Caco-2 (cell line): Measurements from ENCODE around the gene C1orf174. TPM values are rescaled to one million over a fixed set of nuclear protein-coding genes. Genes with fewer than 3 reads are reported as not detected.
"Not testable (repeated sequence)": the region's sequence is repeated elsewhere in the genome, so short reads cannot be mapped to it uniquely, and the experiment has no call there.

ENCODE experiments used
- BruUV-seq: library from RNA; stranded (reverse); fragments of 400-500 nt; replicated peaks from 2 replicates; lab custom pipeline; 2021; lab: Mats Ljungman, UMichigan
- CTCF ChIA-PET: fragments of 300-600 bp; sonication (Branson Sonifier 250); formaldehyde crosslinking; loops from one replicate; lab custom pipeline; 2022; ENCODE audit warnings: antibody characterized with exemption; lab: Charles Lee
- POLR2A ChIA-PET: fragments of 300-600 bp; sonication (Branson Sonifier 250); formaldehyde crosslinking; loops from one replicate; lab custom pipeline; 2022; ENCODE audit warnings: antibody characterized with exemption; lab: Charles Lee
- DNase-seq, 2 experiments: peaks; one replicate each; pipeline versions ENCODE4 v3.0.0 to v3.0.0-alpha.2; 2020 to 2022
- H3K27me3 ChIP-seq: replicated peaks from 2 replicates; pipeline ENCODE4 v1.6.0; 2011; ENCODE audit warnings: low read length; ENCODE audit not compliant: control insufficient read depth, insufficient read depth
- H3K36me3 ChIP-seq: 2 replicates; pipeline ENCODE4 v1.5.1; 2011; ENCODE audit warnings: low read length; ENCODE audit not compliant: control insufficient read depth, insufficient read depth
- H3K4me1 ChIP-seq: fragments of 250-450 bp; sonication (Bioruptor Pico); 2 replicates; pipeline ENCODE4 v1.5.1; 2020; ENCODE audit warnings: mild to moderate bottlenecking
- H3K4me3 ChIP-seq: 2 replicates; pipeline ENCODE4 v1.5.1; 2011; ENCODE audit warnings: low read depth, mild to moderate bottlenecking, control low read depth, low read length
- H3K9me3 ChIP-seq: fragments of 250-450 bp; sonication (Bioruptor Pico); 2 replicates; pipeline ENCODE4 v1.5.1; 2020; ENCODE audit warnings: mild to moderate bottlenecking, moderate library complexity
- H3K27ac Mint-ChIP-seq: one replicate; pipeline ENCODE4 v1.8.0; 2022; ENCODE audit warnings: mixed read lengths; ENCODE audit not compliant: unreplicated experiment
- H3K27me3 Mint-ChIP-seq: one replicate; pipeline ENCODE4 v1.8.0; 2022; ENCODE audit warnings: mixed read lengths; ENCODE audit not compliant: insufficient read depth, unreplicated experiment
- H3K36me3 Mint-ChIP-seq: one replicate; pipeline ENCODE4 v1.8.0; 2022; ENCODE audit warnings: mild to moderate bottlenecking, mixed read lengths; ENCODE audit not compliant: insufficient read depth, unreplicated experiment
- H3K4me1 Mint-ChIP-seq: one replicate; pipeline ENCODE4 v1.8.0; 2022; ENCODE audit warnings: low read depth, mixed read lengths; ENCODE audit not compliant: unreplicated experiment
- H3K4me3 Mint-ChIP-seq: one replicate; pipeline ENCODE4 v1.8.0; 2022; ENCODE audit warnings: mild to moderate bottlenecking, moderate library complexity, mixed read lengths; ENCODE audit not compliant: unreplicated experiment
- H3K9me3 Mint-ChIP-seq: one replicate; pipeline ENCODE4 v1.8.0; 2022; ENCODE audit warnings: mixed read lengths; ENCODE audit not compliant: unreplicated experiment
- intact Hi-C: fragments of 100-400 bp; cut with micrococcal nuclease; formaldehyde crosslinking; loops from one replicate; pipeline ENCODE4 v1.10.0; 2022; ENCODE audit not compliant: unreplicated experiment
- total RNA-seq: library from RNA; stranded (reverse); gene quantifications from 2 replicates; pipeline ENCODE4 v1.2.3, GENCODE V29; 2022
- TF ChIP-seq, protein P1 (sequence below), 2 experiments: fragments of 200-600 bp in 1 of 2; IDR thresholded peaks; 1 replicate in 1 of 2; 2 replicates in 1 of 2; pipeline versions ENCODE4 v1.5.1 to v1.8.0; 2011 to 2022; ENCODE audit warnings: antibody characterized with exemption in 1 of 2, control low read depth in 1 of 2, inconsistent platforms in 1 of 2, low read depth in 1 of 2, low read length in 1 of 2, mild to moderate bottlenecking in 1 of 2, moderate library complexity in 1 of 2; ENCODE audit not compliant: insufficient read depth in 1 of 2, severe bottlenecking in 1 of 2, unreplicated experiment in 1 of 2

C1orf174 gene
- total RNA-seq, 1 experiment from 2014 or later, result 19.2 TPM

DNA sequence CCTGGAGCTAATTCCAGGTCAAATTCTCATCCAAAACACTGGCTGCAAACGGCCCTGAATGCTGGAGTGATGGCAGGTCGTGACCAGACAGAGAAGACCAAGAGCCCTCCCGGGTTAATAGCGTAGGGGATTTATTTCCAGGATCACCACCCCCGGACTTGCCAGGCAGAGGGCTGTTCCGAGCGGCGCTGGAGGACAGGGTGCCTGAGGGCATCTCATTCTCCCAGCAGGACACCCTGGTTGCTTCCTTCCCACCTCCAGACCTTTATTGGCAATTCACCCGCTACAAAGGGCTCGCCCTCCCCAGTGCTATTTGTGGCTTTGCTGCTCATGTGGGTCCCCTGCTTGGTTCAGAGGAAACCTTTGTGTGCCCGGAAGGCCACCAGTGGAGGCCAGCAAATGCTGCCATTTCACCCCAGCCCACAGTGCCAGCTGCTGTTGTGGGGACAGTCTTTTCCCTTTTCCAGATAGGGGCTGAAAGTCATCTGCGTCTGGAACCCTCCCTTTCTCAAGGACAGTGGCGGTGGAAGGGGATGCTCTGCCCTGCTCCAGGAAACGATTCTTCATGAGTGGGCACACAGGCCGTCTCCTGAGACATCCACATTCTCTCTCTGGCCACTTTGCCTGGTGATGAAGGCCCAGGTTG lies 19.0 kb upstream of the C1orf174 start:
- ChIA-PET POLR2A (no interaction called here), CTCF (no interaction called here)
- H3K27ac Mint-ChIP-seq, result no peak overlapping the region
- H3K4me1 Mint-ChIP-seq, result no peaks in the 10 kb centered on the region
- TF ChIP-seq, protein P1, sequence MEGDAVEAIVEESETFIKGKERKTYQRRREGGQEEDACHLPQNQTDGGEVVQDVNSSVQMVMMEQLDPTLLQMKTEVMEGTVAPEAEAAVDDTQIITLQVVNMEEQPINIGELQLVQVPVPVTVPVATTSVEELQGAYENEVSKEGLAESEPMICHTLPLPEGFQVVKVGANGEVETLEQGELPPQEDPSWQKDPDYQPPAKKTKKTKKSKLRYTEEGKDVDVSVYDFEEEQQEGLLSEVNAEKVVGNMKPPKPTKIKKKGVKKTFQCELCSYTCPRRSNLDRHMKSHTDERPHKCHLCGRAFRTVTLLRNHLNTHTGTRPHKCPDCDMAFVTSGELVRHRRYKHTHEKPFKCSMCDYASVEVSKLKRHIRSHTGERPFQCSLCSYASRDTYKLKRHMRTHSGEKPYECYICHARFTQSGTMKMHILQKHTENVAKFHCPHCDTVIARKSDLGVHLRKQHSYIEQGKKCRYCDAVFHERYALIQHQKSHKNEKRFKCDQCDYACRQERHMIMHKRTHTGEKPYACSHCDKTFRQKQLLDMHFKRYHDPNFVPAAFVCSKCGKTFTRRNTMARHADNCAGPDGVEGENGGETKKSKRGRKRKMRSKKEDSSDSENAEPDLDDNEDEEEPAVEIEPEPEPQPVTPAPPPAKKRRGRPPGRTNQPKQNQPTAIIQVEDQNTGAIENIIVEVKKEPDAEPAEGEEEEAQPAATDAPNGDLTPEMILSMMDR (IDR thresholded peaks at IDR 0.05; ENCODE audit: insufficient read depth in 1 of 2, low read depth in 1 of 2, low read length in 1 of 2, severe bottlenecking in 1 of 2, unreplicated experiment in 1 of 2), result no peak
- no peaks in the 10 kb centered on the region for H3K9me3 Mint-ChIP-seq
- peak in 1 of 2 experiments; percentile 12 for DNase-seq
- H3K4me1 ChIP-seq, result no peaks in the 10 kb centered on the region
- peaks cover 3% of the 10 kb centered on the region for H3K27me3 Mint-ChIP-seq
- no peak overlapping the region for H3K4me3 ChIP-seq
- no peaks in the 10 kb centered on the region for H3K36me3 ChIP-seq
- no peaks in the 10 kb centered on the region for H3K36me3 Mint-ChIP-seq
- H3K4me3 Mint-ChIP-seq, result no peak overlapping the region
- BruUV-seq, result no TSS peak
- no peaks in the 10 kb centered on the region for H3K27me3 ChIP-seq
- H3K9me3 ChIP-seq, result no peaks in the 10 kb centered on the region
- intact Hi-C loops, result no loop called here

DNA sequence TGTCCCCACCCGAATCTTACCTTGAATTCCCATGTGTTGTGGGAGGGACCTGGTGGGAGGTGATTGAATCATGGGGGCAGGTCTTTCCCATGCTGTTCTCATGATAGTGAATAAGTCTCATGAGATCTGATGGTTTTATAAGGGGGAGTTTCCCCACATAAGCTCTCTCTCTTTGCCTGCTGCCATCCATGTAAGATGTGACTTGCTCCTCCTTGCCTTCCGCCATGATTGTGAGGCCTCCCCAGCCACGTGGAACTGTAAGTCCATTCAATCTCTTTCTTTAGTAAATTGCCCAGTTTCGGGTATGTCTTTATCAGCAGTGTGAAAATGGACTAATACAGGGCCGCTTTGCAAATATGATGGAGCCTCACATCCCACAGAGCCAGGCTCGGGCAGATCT lies 18.3 kb upstream of the C1orf174 start:
- H3K4me3 ChIP-seq, CTCF ChIA-PET, H3K4me1 Mint-ChIP-seq, H3K4me3 Mint-ChIP-seq, BruUV-seq, H3K27me3 Mint-ChIP-seq, H3K9me3 ChIP-seq, H3K9me3 Mint-ChIP-seq, H3K27ac Mint-ChIP-seq, intact Hi-C loops, H3K4me1 ChIP-seq, DNase-seq, H3K36me3 ChIP-seq, H3K36me3 Mint-ChIP-seq, H3K27me3 ChIP-seq, POLR2A ChIA-PET: not testable (repeated sequence)

DNA sequence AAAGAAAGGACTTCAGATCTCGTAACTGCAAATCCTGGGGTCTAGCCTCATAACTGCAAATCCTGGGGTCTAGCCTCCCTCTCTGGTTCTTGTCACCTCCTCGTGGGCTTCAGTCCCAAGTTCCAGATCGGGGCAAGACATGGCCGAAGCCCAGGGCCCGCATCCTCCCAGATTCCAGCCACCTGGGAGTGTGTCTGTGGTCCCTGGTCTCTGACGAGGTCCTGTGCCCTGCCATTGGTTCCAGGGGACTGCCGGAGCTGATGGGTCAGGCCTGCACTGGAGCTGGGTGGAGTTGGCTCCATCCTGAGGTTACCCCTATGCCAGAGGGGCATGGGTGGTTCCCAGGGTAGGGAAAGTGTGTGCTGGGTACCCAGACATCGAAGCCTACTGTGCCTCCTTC lies 17.7 kb upstream of the C1orf174 start:
- no peak overlapping the region for H3K27ac Mint-ChIP-seq
- POLR2A ChIA-PET, result no interaction called here

More for the DNA sequence above, 17.7 kb upstream of the C1orf174 start:
- no peaks in the 10 kb centered on the region for H3K9me3 Mint-ChIP-seq
- TF ChIP-seq, protein P1 (IDR thresholded peaks at IDR 0.05; ENCODE audit: insufficient read depth in 1 of 2, low read depth in 1 of 2, low read length in 1 of 2, severe bottlenecking in 1 of 2, unreplicated experiment in 1 of 2), result no peak
- DNase-seq, result peak in 1 of 2 experiments; percentile 12
- no peaks in the 10 kb centered on the region for H3K27me3 Mint-ChIP-seq
- CTCF ChIA-PET, result no interaction called here
- no peak overlapping the region for H3K4me3 ChIP-seq
- intact Hi-C loops, result no loop called here
- H3K36me3 ChIP-seq, result no peaks in the 10 kb centered on the region
- no peaks in the 10 kb centered on the region for H3K36me3 Mint-ChIP-seq
- H3K4me3 Mint-ChIP-seq, result no peak overlapping the region
- no peaks in the 10 kb centered on the region for H3K27me3 ChIP-seq
- BruUV-seq, result no TSS peak
- no peaks in the 10 kb centered on the region for H3K4me1 ChIP-seq
- H3K9me3 ChIP-seq, result no peaks in the 10 kb centered on the region
- no peaks in the 10 kb centered on the region for H3K4me1 Mint-ChIP-seq
